Vagina (tissue), 2 donors: ENCODE results near the gene ZFYVE21. TPM values are rescaled to one million over a fixed set of nuclear protein-coding genes. Genes with fewer than 3 reads are reported as not detected.
"Not testable (repeated sequence)": the region's sequence is repeated elsewhere in the genome, so short reads cannot be mapped to it uniquely, and the experiment has no call there.

Experiments used
- DNase-seq, 2 donors: peaks; one replicate each; pipeline ENCODE4 v3.0.0-alpha.2; 2017; ENCODE audit errors: extremely low spot score in 2 of 2
- H3K27ac ChIP-seq: fragments of 200-600 bp; sonication (generic); one replicate; pipeline ENCODE4 v1.5.1; 2019
- H3K27me3 ChIP-seq: fragments of 200-600 bp; sonication (generic); one replicate; pipeline ENCODE4 v1.5.1; 2019
- H3K36me3 ChIP-seq, 2 donors: fragments of 200-600 bp; sonication (generic); one replicate each; pipeline ENCODE4 v1.5.1; 2017 to 2019
- H3K4me1 ChIP-seq: fragments of 200-600 bp; sonication (generic); one replicate; pipeline ENCODE4 v1.5.1; 2019
- H3K4me3 ChIP-seq, 2 donors: fragments of 200-600 bp; sonication (generic); 1 replicate in 1 of 2; 2 replicates in 1 of 2; pipeline ENCODE4 v1.5.1; 2016 to 2019
- H3K9me3 ChIP-seq: fragments of 200-600 bp; sonication (generic); one replicate; pipeline ENCODE4 v1.5.1; 2019
- POLR2A ChIP-seq, 2 donors: fragments of 450-650 bp; IDR thresholded peaks; one replicate each; pipeline ENCODE4 v1.6.1; 2017; ENCODE audit warnings: antibody characterized with exemption in 2 of 2, mild to moderate bottlenecking in 2 of 2, moderate library complexity in 2 of 2
- POLR2AphosphoS5 ChIP-seq, 2 donors: sonication (generic); formaldehyde crosslinking; IDR thresholded peaks; one replicate each; pipeline ENCODE4 v1.9.0; 2017; ENCODE audit warnings: antibody characterized with exemption in 2 of 2, mild to moderate bottlenecking in 2 of 2, low read depth in 1 of 2; ENCODE audit not compliant: insufficient read depth in 1 of 2
- intact Hi-C: fragments of 100-400 bp; cut with DNase I; formaldehyde crosslinking; loops from one replicate; pipeline ENCODE4 v1.15.1; 2023
- small RNA-seq: library from RNA; depleted of rRNA; stranded (forward); fragments of <200 nt; gene quantifications from one replicate; pipeline ENCODE3, GENCODE V24; 2016
- total RNA-seq: library from RNA; depleted of rRNA; stranded (reverse); fragments of >200 nt; gene quantifications from one replicate; pipeline ENCODE4 v1.2.3, GENCODE V29; 2016
- TF ChIP-seq, protein P1 (sequence below), 3 experiments: fragments of 450-650 bp in 2 of 3; fragments of 200-600 bp in 1 of 3; sonication (generic) in 1 of 3; IDR thresholded peaks; one replicate each; pipeline ENCODE4 v1.5.1; 2017 to 2019; ENCODE audit warnings: antibody characterized with exemption in 3 of 3, mild to moderate bottlenecking in 2 of 3, moderate library complexity in 2 of 3

ZFYVE21 gene
- total RNA-seq, 1 donor from 2014 or later: 172 TPM

DNA sequence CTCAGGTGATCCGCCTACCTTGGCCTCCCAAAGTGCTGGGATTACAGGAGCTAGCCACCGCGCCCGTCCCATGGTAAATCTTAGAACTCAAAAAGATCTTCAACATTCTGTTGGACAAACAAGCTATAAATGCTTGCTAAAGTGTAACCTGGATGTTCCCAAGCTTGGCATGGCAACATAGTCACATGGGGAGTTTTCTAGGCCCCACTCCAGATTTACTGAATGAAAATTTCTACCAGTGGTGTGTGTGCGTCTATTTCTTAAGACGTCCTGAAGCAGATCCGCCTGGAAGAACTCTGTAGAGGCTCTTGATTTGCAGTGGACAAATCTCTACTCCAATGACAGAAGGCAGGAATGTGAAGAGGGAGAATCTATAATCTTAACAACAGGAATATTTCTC, 59.9 kb downstream of the ZFYVE21 start:
- H3K4me1 ChIP-seq: no peaks in the 10 kb centered on the region
- H3K27me3 ChIP-seq: no peaks in the 10 kb centered on the region
- H3K36me3 ChIP-seq: no peaks in the 10 kb centered on the region
- H3K27ac ChIP-seq: no peak overlapping the region
- TF ChIP-seq, protein P1, sequence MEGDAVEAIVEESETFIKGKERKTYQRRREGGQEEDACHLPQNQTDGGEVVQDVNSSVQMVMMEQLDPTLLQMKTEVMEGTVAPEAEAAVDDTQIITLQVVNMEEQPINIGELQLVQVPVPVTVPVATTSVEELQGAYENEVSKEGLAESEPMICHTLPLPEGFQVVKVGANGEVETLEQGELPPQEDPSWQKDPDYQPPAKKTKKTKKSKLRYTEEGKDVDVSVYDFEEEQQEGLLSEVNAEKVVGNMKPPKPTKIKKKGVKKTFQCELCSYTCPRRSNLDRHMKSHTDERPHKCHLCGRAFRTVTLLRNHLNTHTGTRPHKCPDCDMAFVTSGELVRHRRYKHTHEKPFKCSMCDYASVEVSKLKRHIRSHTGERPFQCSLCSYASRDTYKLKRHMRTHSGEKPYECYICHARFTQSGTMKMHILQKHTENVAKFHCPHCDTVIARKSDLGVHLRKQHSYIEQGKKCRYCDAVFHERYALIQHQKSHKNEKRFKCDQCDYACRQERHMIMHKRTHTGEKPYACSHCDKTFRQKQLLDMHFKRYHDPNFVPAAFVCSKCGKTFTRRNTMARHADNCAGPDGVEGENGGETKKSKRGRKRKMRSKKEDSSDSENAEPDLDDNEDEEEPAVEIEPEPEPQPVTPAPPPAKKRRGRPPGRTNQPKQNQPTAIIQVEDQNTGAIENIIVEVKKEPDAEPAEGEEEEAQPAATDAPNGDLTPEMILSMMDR (IDR thresholded peaks at IDR 0.05): no peak
- TF ChIP-seq POLR2A (IDR thresholded peaks at IDR 0.05): no peak
- no peak for TF ChIP-seq POLR2AphosphoS5 (IDR thresholded peaks at IDR 0.05; ENCODE audit: insufficient read depth in 1 of 2, low read depth in 1 of 2)
- intact Hi-C loops: no loop called here
- no peak for DNase-seq
- no peaks in the 10 kb centered on the region for H3K9me3 ChIP-seq
- no peak overlapping the region for H3K4me3 ChIP-seq

DNA sequence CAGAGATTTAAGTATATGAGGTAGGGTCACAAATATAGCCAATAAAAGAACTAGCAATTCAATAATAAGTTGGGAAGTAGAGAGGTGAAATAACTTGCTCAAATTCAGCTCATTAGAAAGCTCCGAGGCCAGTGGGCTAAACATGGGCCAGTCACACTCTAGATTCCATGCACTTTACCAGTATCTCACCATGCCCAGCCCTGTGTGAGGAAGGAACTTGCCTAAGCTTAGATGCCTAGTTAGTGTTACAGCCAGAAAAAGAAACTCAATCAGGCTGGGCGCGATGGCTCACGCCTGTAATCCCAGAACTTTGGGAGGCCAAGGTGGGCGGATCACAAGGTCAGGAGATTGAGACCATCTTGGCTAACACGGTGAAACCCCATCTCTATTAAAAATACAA, 60.7 kb downstream of the ZFYVE21 start:
- H3K36me3 ChIP-seq, DNase-seq, H3K27me3 ChIP-seq, H3K27ac ChIP-seq, H3K4me3 ChIP-seq, H3K4me1 ChIP-seq, intact Hi-C loops, H3K9me3 ChIP-seq: not testable (repeated sequence)

DNA sequence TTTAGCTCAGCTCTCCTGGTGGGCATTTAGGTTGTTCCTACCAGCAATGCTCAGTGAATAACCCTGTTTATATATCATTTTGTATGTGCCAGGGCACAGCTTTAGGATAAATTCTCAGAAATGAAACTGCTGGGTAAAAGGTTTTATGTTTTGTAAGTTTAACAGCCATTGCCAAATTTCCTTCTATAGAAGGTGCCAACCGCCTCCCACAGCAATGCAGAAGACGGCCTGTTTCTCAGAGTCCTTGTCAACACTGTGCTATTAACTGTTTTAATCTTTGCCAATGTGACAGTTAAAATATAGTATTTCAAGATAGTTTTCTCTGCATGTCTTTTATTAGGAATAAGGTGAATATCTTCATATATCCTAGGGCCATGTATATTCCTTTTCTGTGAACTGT, 66.8 kb downstream of the ZFYVE21 start:
- no peak overlapping the region for H3K27ac ChIP-seq
- no peak for TF ChIP-seq POLR2AphosphoS5 (IDR thresholded peaks at IDR 0.05; ENCODE audit: insufficient read depth in 1 of 2, low read depth in 1 of 2)
- TF ChIP-seq, protein P1 (IDR thresholded peaks at IDR 0.05): no peak
- TF ChIP-seq POLR2A (IDR thresholded peaks at IDR 0.05): no peak
- no peaks in the 10 kb centered on the region for H3K27me3 ChIP-seq
- no peaks in the 10 kb centered on the region for H3K4me1 ChIP-seq
- intact Hi-C loops: no loop called here
- no peaks in the 10 kb centered on the region for H3K9me3 ChIP-seq
- H3K4me3 ChIP-seq: no peak overlapping the region
- DNase-seq: no peak
- H3K36me3 ChIP-seq: peaks cover 0 to 9% of the 10 kb centered on the region in 2 donors

Small RNA genes within 50 kb of the gene (small RNA-seq; reads per million reads assigned to genes)
- not detected for gene RF00019

Other genes starting within 250 kb of the ZFYVE21 start
- 179 TPM for gene CKB, start 193.0 kb upstream of the ZFYVE21 start, total RNA-seq
- 17.7 TPM for gene TRMT61A, start 186.6 kb upstream of the ZFYVE21 start, total RNA-seq
- 21.6 TPM for gene BAG5, start 153.2 kb upstream of the ZFYVE21 start, total RNA-seq
- gene COA8, start 152.8 kb upstream of the ZFYVE21 start, total RNA-seq: 17.2 TPM
- 322 TPM for gene KLC1, start 86.6 kb upstream of the ZFYVE21 start, total RNA-seq
- gene XRCC3, start 359 bp upstream of the ZFYVE21 start, total RNA-seq: 6.9 TPM
- 34.1 TPM for gene PPP1R13B, start 131.8 kb downstream of the ZFYVE21 start, total RNA-seq
- 0.74 TPM for gene TDRD9, start 212.6 kb downstream of the ZFYVE21 start, total RNA-seq
- gene RD3L, start 226.7 kb downstream of the ZFYVE21 start, total RNA-seq: not detected